HG03378 (cell line): ENCODE results near the gene ARHGEF1.
"Not testable (repeated sequence)": the region's sequence is repeated elsewhere in the genome, so short reads cannot be mapped to it uniquely, and the experiment has no call there.

Source experiments
- ATAC-seq: cut with Tn5 transposase; IDR thresholded peaks from one replicate; pipeline ENCODE4 v1.9.1; 2021; ENCODE audit warnings: mild to moderate bottlenecking, moderate library complexity; ENCODE audit not compliant: unreplicated experiment

The ARHGEF1 gene

GRCh38 chr19:41862445-41862986, 20.5 kb upstream of the ARHGEF1 start:
- ATAC-seq: no peak

DNA sequence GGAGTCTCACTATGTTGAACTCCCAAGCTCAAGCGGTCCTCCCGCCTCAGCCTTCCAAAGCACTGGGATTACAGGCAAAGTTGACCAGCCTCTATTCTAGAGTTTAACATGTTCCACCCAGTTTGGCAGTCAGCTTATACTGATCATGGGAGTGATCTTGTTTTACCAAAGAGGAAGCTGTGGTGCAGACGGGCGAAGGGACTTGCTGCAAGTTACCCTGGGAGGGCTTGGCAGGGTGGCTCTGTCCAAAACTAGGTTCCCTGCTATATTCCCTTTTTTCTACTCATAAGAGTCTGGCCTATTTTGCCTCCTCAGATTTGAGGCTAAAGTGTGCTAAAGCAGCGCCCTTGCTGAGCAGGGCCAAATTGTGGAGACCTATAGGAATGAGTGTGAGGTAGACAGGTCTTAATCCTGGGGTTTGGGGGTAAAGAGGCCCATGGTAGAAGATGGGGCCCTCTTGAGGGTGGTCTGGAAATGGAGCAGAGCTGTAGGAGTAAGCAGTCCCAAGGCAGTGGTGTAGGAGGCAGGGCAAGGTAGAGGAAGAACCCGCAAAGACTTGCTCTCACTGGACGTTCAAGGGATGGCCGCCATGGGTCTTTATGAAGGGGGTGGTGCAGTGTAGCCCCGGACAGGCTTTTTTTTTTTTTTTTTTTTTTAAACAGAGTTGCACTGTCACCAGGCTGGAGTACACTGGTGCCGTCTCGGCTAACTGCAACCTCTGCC, 19.6 kb upstream of the ARHGEF1 start:
- ATAC-seq: no peak

DNA sequence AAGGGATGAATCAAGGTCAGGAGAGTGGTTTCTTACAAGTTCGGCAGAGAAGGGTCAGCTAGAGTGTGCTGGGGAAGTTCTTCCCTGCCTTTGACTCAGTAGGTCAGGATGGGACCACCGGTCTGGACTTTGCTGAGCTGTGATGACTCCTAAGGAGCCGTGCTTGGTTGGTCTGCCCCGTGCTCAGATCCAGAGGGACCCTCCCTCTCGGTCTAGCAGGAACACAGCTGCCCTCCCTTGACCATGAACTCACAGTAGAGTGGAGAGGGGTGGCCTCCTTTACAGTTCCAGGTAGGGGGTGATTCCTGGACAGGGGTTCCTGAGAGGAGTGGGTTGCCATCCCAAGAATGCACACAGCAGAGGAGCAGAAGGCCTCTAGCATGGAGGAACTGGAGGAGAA, 18.6 kb upstream of the ARHGEF1 start:
- no peak for ATAC-seq

GRCh38 chr19:41866284-41866683, 16.7 kb upstream of the ARHGEF1 start:
- no peak for ATAC-seq

DNA sequence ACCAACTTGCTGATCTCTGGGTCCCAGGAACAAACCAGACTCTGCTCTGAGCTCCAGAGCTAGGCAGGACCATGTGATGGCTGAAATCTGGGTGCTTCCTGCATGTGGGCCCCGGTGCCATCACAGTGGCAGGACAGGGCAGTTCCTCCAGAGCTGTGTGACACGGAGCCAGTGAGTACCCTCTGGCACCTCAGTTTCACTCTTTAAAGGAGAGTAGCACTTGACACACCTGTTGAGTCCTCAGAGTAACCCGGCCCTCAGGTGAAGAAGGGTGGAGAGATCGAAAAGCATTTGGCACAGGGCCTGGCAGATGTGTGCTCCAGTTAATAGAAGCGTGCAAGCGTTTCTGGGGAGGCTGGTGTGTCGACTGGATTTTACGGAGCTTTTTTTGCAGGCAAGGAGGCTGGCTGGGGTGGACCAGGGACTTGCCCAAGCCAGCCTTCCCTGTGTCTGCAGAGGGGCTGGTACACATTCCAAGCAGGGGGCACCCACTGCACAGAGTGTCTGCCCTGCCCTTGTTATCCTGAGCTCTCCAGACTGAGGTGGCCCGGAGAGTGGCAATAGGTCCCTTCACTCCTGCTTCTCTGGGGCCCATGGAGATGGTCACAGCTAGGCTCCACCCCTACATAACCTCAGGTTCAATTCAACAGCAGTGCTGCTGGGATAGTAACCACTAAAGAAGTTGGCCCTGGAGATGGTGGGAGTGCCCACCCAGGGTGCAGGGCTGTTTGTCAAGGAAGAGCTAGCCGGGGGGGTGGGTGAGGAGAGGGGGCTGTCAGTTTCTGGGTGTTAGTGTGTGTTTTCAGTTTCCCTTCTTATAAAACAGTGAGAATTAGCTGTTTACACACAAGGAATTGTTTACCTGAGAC, 14.6 kb upstream of the ARHGEF1 start:
- ATAC-seq: no peak

DNA sequence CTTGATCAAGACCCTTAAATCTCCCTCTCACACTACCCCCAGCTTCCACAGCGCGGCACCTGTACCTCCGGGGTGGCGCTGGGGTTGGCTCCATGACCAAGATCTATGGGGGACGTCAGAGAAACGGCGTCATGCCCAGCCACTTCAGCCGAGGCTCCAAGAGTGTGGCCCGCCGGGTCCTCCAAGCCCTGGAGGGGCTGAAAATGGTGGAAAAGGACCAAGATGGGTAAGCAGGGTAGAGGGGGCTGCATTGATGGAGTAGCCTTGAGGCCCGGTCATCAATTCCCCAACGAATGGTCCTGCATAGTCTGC, 14.0 kb upstream of the ARHGEF1 start:
- ATAC-seq: no peak

DNA sequence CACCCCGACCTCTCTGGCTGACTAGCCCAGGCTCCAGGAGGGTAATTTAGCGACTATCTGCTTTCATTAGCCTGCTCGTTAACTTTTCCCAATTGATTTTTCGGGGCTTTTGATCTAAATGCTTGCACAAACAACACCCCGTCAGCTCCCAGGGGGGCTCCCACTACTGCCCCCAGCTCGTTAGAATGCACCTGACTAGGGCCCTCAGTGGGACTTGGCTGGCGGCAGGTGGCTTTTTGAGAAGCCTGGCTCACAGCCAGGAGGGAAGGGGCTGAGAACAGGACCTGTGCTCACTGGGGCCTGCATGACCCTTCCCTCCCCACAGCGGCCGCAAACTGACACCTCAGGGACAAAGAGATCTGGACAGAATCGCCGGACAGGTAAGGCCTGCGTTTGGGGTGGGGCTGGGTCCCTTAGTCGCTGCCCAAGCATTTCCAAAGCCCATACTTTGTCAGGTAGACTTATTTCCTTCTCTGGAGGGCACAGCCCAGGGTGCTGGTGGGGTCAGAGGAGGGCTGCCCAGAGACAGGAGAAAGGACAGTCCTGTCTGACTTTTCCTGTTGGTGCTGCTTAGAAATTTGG, 13.5 kb upstream of the ARHGEF1 start:
- ATAC-seq: no peak

- ATAC-seq: no peak
Measured at GRCh38 chr19:41870401-41870873, 12.5 kb upstream of the ARHGEF1 start.

GRCh38 chr19:41871573-41872383, 11.2 kb upstream of the ARHGEF1 start:
- peak; percentile 44 for ATAC-seq

DNA sequence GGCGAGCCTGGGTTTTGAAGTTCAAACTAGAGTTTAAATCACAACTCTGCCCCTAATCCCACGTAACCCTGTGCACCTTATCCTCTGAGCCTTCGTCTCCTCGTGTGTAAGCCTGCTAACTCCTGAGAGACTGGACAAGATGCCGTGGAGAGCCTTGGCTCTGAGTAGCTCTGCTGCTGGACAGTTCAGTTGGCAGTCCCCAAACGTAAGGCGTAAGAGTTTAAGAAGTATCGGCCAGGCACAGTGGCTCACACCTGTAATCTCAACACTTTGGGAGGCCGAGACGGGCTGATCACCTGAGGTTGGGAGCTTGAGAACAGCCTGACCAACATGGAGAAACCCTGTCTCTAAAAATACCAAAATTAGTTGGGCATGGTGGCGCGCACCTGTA, 10.6 kb upstream of the ARHGEF1 start:
- no peak for ATAC-seq

GRCh38 chr19:41872775-41873647, 10.0 kb upstream of the ARHGEF1 start:
- ATAC-seq: no peak

DNA sequence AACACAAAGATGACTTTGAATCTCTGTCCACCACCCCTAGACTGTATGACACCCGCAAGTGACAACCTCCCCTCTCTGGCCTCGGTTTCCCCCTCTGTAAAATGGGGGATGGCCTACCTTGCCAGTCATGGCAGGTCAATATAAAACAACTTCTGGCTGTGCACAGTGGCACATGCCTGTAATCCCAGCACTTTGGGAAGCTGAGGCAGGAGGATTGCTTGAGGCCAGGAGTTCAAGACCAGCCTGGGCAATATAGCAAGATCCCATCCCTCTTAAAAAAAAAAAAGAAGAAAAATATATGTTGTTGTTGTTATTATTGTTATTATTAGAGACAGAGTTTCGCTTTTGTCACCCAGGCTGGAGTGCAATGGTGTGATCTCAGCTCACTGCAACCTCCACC, 7.0 kb upstream of the ARHGEF1 start:
- not testable (repeated sequence) for ATAC-seq

DNA sequence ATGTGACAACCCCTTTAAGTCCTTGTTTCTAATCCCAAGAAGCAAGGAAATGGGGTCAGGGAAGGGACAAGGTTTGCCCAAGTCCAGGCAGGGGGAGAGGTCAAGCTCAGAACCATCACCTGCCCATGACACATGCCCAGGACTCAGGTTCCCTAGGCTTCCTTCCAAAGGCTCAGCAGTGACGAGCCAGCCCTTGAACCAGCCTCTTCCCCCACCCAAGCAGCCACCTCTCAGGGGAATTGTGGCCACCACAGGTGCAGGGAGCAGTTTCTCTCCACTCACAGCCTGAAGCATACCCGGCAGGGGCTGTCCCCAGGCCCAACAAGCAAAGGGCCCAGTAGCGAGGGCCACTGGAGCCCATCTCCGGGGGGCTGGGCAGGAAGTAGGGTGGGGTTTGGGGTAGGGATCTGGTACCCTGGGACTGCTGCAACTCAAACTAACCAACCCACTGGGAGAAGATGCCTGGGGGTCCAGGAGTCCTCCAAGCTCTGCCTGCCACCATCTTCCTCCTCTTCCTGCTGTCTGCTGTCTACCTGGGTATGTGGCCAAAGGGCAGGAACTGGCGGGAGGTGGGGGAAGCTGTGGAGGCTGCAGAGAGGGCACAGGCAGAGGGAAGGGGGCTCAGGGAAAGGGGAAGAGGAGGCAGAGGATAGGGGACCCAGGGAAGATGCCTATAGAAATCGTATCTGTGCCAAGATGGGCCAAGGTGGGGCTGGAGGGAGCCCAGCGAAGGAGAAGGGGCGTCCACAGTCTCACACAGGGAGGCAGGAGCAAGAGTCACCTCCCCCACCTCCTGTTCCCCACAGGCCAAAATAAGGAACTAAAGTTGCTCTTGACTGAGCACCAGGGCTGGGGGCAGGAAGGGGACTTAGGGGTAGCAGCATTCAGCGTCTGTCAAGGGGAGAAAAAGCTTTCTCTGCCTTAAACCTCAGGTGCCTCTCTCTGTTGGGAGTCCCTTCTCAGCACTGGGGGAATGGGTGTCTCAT, 5.8 kb upstream of the ARHGEF1 start, which contains the start of gene CD79A:
CD79A (plus strand) TSS at position 433 of the 986 bp plus-strand sequence; CDS start at position 459, 26 bp downstream.
- ATAC-seq: peak; percentile 55

DNA sequence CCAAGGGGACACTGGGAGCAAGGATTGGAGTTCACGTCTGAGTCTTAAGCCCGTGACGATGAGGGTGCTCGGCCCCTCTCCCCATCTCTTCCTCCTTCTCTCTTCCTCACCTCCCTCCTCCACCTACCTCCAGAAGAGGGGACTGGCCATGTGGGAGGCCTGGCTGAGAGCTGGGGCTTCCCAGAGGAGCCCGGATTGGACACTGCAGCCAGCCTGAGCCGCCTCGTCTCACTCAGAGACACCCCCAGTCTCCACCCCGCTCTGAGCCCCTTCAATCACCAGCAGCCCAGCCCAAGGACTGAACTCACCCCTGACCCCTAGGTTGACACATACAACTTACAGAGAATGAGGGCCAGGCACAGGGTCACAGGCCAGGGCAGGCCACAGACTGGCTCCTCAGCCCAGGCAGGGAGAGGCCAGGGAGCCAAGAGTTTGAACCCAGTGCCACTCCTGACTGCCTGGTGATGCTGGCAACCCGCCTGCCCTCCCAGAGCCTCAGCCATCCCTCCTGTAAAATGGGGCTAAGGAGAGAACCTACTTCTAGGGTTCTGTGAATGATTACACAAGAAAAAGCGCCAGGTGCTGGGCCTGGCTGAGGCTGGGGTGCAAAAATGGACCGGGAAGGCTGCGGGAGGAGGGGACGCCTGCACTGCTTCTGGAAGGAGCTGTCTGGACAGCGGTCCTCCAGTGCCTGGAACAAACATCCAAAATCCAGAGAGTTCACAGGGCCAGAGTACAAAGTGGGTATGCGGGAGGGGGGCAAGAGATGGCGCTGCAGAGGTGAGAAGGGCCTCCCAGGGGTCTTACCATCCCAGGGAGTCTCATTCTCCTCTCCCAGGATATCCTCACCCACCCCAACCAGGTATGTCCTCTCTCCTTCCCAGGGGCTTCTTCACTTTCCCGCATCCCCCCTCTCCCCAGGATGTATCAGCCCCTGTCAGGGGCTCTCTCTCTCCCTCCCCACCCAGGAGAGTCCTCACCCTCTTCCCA, 4.8 kb upstream of the ARHGEF1 start:
- ATAC-seq: no peak

DNA sequence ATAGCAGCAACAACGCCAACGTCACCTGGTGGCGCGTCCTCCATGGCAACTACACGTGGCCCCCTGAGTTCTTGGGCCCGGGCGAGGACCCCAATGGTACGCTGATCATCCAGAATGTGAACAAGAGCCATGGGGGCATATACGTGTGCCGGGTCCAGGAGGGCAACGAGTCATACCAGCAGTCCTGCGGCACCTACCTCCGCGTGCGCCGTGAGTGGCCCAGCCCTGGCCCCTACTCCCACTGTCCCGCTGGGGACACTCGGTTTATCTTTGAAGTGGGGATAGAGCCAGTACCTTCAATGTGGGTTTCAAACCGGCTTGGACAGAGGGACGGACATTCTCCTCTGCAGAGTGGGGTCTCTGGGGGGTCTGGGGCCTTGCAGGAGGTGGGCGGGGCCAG, 3.9 kb upstream of the ARHGEF1 start:
- no peak for ATAC-seq

DNA sequence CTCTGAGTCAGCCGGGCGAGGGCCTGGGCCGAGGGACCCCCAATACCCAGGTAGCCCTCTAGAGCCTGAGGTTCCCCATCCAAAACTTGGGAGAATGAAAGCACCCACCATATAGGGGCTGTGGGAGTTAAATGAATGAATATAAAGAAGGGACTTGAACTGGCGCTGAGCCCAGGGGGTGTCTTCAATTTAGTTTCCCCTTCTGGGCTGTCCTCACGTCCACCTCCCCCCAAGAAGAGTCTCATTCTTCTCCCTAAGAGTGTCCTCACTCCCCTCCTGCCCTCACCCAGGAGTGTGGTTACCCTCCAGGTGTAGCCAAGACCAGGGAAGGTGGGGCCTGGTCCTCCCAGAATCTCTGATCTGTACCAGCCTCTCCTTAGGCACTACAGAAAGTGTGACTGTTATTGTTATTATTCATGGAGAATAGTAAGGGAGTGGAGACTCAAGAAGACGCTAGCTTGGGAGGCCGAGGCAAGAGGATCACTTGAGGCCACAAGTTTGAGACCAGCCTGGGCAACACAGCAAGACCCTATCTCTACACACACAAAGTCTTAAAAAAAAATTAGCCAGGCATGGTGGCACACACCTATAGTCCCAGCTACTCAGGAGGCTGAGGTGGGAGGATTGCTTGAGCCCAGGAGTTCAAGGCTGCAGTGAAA, 3.2 kb upstream of the ARHGEF1 start:
- ATAC-seq: no peak

- no peak for ATAC-seq
Measured at GRCh38 chr19:41880329-41880708, 2.7 kb upstream of the ARHGEF1 start.
